ENCODE results near the gene MEI1.

The MEI1 gene

DNA sequence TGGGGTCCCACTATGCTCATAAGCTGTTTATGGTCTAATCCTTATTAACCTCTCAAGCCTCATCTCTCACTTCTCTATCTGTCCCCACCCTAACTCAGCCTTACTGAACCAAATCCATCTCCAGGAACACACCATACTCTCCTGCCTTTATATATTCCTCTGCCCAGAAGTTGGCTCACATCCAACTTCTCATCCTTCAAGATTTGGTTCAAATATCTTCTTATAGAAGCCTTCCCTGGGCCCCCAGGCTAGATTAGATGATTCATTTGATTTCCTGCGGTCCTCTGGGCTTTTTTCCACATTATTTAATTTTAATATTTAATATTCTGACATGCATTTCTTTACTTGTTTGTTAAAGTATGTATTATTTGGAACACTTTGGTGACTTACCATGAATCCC, 23.2 kb downstream of the MEI1 start:
- no peak overlapping the region for H3K4me3 ChIP-seq (ENCODE audit: low read length, poor library complexity, severe bottlenecking)
- H3K4me2 ChIP-seq (ENCODE audit: low read depth, low read length, poor library complexity, severe bottlenecking), result no peak overlapping the region
- H3K4me1 ChIP-seq (ENCODE audit: insufficient read depth, low read length, poor library complexity, severe bottlenecking), result no peaks in the 10 kb centered on the region
- H2AFZ ChIP-seq (ENCODE audit: low read length), result no peak overlapping the region
- H3F3A ChIP-seq (ENCODE audit: low read depth), result no peaks in the 10 kb centered on the region
- no peaks in the 10 kb centered on the region for H3K9me3 ChIP-seq (ENCODE audit: insufficient read depth, low read depth, low read length)
- H3K79me2 ChIP-seq (ENCODE audit: insufficient read depth, low read length), result no peaks in the 10 kb centered on the region
- no peaks in the 10 kb centered on the region for H3K27me3 ChIP-seq (ENCODE audit: insufficient read depth, low read length, poor library complexity, severe bottlenecking)
- TF ChIP-seq EZH2phosphoT487 (IDR thresholded peaks at IDR 0.05; ENCODE audit: borderline replicate concordance), result no peak
- TF ChIP-seq, protein P1, sequence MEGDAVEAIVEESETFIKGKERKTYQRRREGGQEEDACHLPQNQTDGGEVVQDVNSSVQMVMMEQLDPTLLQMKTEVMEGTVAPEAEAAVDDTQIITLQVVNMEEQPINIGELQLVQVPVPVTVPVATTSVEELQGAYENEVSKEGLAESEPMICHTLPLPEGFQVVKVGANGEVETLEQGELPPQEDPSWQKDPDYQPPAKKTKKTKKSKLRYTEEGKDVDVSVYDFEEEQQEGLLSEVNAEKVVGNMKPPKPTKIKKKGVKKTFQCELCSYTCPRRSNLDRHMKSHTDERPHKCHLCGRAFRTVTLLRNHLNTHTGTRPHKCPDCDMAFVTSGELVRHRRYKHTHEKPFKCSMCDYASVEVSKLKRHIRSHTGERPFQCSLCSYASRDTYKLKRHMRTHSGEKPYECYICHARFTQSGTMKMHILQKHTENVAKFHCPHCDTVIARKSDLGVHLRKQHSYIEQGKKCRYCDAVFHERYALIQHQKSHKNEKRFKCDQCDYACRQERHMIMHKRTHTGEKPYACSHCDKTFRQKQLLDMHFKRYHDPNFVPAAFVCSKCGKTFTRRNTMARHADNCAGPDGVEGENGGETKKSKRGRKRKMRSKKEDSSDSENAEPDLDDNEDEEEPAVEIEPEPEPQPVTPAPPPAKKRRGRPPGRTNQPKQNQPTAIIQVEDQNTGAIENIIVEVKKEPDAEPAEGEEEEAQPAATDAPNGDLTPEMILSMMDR (conservative IDR thresholded peaks at IDR 0.05; ENCODE audit: low read length), result no peak
- H3K36me3 ChIP-seq (ENCODE audit: insufficient read depth, low read length), result no peaks in the 10 kb centered on the region
- H4K20me1 ChIP-seq (ENCODE audit: insufficient read depth, low read length, poor library complexity, severe bottlenecking), result no peaks in the 10 kb centered on the region
- no peak overlapping the region for H3K9ac ChIP-seq (ENCODE audit: low read depth, low read length, poor library complexity, severe bottlenecking)
- H3K9me2 ChIP-seq (replicated peaks; ENCODE audit: low read depth, low read length), result no peaks in the 10 kb centered on the region

DNA sequence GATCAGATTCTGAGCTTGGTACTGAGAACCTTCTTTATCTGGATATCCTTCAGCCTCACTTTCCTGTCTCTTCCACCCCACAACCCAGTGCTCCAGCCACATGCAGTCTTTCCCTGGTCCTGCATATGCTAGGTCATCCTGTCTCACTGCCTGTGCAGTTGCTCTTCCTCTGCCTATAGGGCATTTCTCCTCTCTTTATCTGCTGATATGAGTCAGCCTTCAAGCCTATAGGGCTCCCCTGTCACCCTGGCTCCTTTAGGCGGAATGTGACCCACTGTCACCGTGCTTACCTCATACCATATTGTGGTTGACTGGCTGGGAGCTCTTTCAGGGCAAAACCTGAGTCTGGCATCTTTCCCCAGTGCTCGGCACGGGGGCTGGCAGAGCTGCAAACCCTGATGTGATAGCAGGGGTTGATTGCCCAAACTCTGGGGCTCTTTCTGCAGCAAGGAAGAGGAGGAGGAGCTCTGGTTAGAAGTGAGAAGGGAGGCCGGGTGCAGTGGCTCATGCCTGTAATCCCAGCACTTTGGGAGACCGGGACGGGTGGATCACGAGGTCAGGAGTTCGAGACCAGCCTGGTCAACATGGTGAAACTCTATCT, 26.3 kb downstream of the MEI1 start:
- Histone ChIP-seq H3K79me2 (ENCODE audit: insufficient read depth, low read length) (no peaks in the 10 kb centered on the region), H3K4me1 (ENCODE audit: insufficient read depth, low read length, poor library complexity, severe bottlenecking) (no peaks in the 10 kb centered on the region), H3K9me3 (ENCODE audit: insufficient read depth, low read depth, low read length) (no peaks in the 10 kb centered on the region), H3K27me3 (ENCODE audit: insufficient read depth, low read length, poor library complexity, severe bottlenecking) (no peaks in the 10 kb centered on the region), H3F3A (ENCODE audit: low read depth) (no peaks in the 10 kb centered on the region), H3K9me2 (replicated peaks; ENCODE audit: low read depth, low read length) (no peaks in the 10 kb centered on the region), H3K4me2 (ENCODE audit: low read depth, low read length, poor library complexity, severe bottlenecking) (no peak overlapping the region), H2AFZ (ENCODE audit: low read length) (no peak overlapping the region), H3K36me3 (ENCODE audit: insufficient read depth, low read length) (no peaks in the 10 kb centered on the region), H4K20me1 (ENCODE audit: insufficient read depth, low read length, poor library complexity, severe bottlenecking) (no peaks in the 10 kb centered on the region), H3K4me3 (ENCODE audit: low read length, poor library complexity, severe bottlenecking) (no peak overlapping the region), H3K9ac (ENCODE audit: low read depth, low read length, poor library complexity, severe bottlenecking) (no peak overlapping the region)
- no peak for TF ChIP-seq EZH2phosphoT487 (IDR thresholded peaks at IDR 0.05; ENCODE audit: borderline replicate concordance)
- TF ChIP-seq, protein P1 (conservative IDR thresholded peaks at IDR 0.05; ENCODE audit: low read length), result no peak

DNA sequence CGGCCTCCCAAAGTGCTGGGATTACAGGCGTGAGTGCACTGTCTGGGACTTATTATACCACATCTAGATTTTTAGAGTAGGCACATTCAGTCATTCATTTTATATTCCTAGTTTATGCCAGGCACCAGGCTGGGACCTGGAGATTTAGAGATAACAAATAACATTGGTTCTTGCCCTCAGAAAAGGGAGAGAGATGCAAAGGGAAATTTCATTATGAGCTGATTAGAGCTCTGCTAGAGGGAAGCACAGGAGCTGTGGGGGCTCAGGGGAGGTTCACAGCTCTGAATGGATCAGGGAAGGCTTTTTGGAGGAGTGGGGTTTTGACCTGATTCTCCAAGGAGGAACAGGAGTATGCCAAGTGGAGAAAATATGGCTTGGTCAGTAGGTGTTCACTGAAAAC, 32.3 kb downstream of the MEI1 start:
- H3K4me3 ChIP-seq (ENCODE audit: low read length, poor library complexity, severe bottlenecking), result no peak overlapping the region
- H3K4me2 ChIP-seq (ENCODE audit: low read depth, low read length, poor library complexity, severe bottlenecking), result no peak overlapping the region
- H3K36me3 ChIP-seq (ENCODE audit: insufficient read depth, low read length), result no peaks in the 10 kb centered on the region
- no peaks in the 10 kb centered on the region for H4K20me1 ChIP-seq (ENCODE audit: insufficient read depth, low read length, poor library complexity, severe bottlenecking)
- H3K9me3 ChIP-seq (ENCODE audit: insufficient read depth, low read depth, low read length), result no peaks in the 10 kb centered on the region
- H3F3A ChIP-seq (ENCODE audit: low read depth), result no peaks in the 10 kb centered on the region
- TF ChIP-seq, protein P1 (conservative IDR thresholded peaks at IDR 0.05; ENCODE audit: low read length), result no peak
- no peak for TF ChIP-seq EZH2phosphoT487 (IDR thresholded peaks at IDR 0.05; ENCODE audit: borderline replicate concordance)
- H2AFZ ChIP-seq (ENCODE audit: low read length), result no peak overlapping the region
- H3K27me3 ChIP-seq (ENCODE audit: insufficient read depth, low read length, poor library complexity, severe bottlenecking), result no peaks in the 10 kb centered on the region
- no peaks in the 10 kb centered on the region for H3K4me1 ChIP-seq (ENCODE audit: insufficient read depth, low read length, poor library complexity, severe bottlenecking)
- no peaks in the 10 kb centered on the region for H3K9me2 ChIP-seq (replicated peaks; ENCODE audit: low read depth, low read length)
- H3K79me2 ChIP-seq (ENCODE audit: insufficient read depth, low read length), result no peaks in the 10 kb centered on the region
- H3K9ac ChIP-seq (ENCODE audit: low read depth, low read length, poor library complexity, severe bottlenecking), result no peak overlapping the region

Data from Loucy (cell line).